GM12878 (cell line): ENCODE data around the gene PDE6G. TPM values are rescaled to one million over a fixed set of nuclear protein-coding genes. Genes with fewer than 3 reads are reported as not detected.
A peak's percentile ranks its signal among the peaks of the same experiment; 100 is the strongest.

Experiments
- ATAC-seq: fragments of 200-7000 bp; cut with Tn5 transposase; 3 replicates; pipeline ENCODE4 v1.9.1; 2020; ENCODE audit warnings: mild to moderate bottlenecking, moderate library complexity
- BruUV-seq: library from RNA; stranded (reverse); fragments of 400-500 nt; replicated peaks from 2 replicates; lab custom pipeline; 2021; lab: Mats Ljungman, UMichigan
- CTCF ChIA-PET: fragments of 300-600 bp; sonication (Branson Sonifier 250); formaldehyde crosslinking; extraction: SDS; loops from one replicate; lab custom pipeline; 2021; ENCODE audit warnings: inconsistent platforms; lab: Yijun Ruan, JAX
- POLR2A ChIA-PET: fragments of 350-600 bp; formaldehyde crosslinking; extraction: SDS; loops from one replicate; lab custom pipeline; 2021; ENCODE audit warnings: inconsistent platforms; lab: Charles Lee
- RAD21 ChIA-PET: fragments of 300-600 bp; sonication (Branson Sonifier 250); formaldehyde crosslinking; loops from one replicate; lab custom pipeline; 2023; ENCODE audit warnings: antibody characterized with exemption; ENCODE audit not compliant: unreplicated experiment; lab: Charles Lee
- SMC1A ChIA-PET: fragments of 300-600 bp; sonication (Branson Sonifier 250); formaldehyde crosslinking; loops from one replicate; lab custom pipeline; 2023; ENCODE audit not compliant: unreplicated experiment, uncharacterized antibody; lab: Charles Lee
- DNase-seq: peaks from one replicate; pipeline ENCODE4 v3.0.0-alpha.2; 2011; ENCODE audit warnings: low read depth, low spot score
- FAIRE-seq: peaks from 3 replicates; lab custom pipeline; 2011; peaks lifted over from hg19 to GRCh38; lab: Jason Lieb, UNC
- H2AFZ ChIP-seq: 2 replicates; pipeline ENCODE4 v1.6.0; 2011; ENCODE audit warnings: low read depth, low read length, control low read depth; ENCODE audit not compliant: control insufficient read depth
- H3K27ac ChIP-seq: 2 replicates; pipeline ENCODE4 v1.5.1; 2011; ENCODE audit warnings: control low read depth; ENCODE audit not compliant: control insufficient read depth, insufficient read depth
- H3K27me3 ChIP-seq, 2 experiments: replicated peaks in 1 of 2; 2 replicates each; pipeline versions ENCODE4 v1.6.0 to v1.6.1; 2011; ENCODE audit warnings: low read length in 1 of 2; ENCODE audit not compliant: control insufficient read depth in 2 of 2, insufficient read depth in 2 of 2
- H3K36me3 ChIP-seq, 2 experiments: 2 replicates each; pipeline ENCODE4 v1.5.1; 2011; ENCODE audit warnings: low read length in 1 of 2; ENCODE audit not compliant: control insufficient read depth in 2 of 2, insufficient read depth in 2 of 2
- H3K4me1 ChIP-seq: 2 replicates; pipeline ENCODE4 v1.6.1; 2011; ENCODE audit warnings: mild to moderate bottlenecking, low read length, moderate library complexity, mixed read lengths; ENCODE audit not compliant: control insufficient read depth, insufficient read depth
- H3K4me2 ChIP-seq: 2 replicates; pipeline ENCODE4 v1.6.0; 2011; ENCODE audit warnings: control low read depth; ENCODE audit not compliant: control insufficient read depth, insufficient read depth
- H3K4me3 ChIP-seq: fragments of 200-600 bp; sonication (generic); 2 replicates; pipeline ENCODE4 v1.5.1; 2016
- H3K79me2 ChIP-seq: 2 replicates; pipeline ENCODE4 v1.6.0; 2011; ENCODE audit warnings: low read length; ENCODE audit not compliant: control insufficient read depth, insufficient read depth
- H3K9ac ChIP-seq: 2 replicates; pipeline ENCODE4 v1.8.0; 2011; ENCODE audit warnings: low read length, control low read depth, mixed read lengths; ENCODE audit not compliant: control insufficient read depth, insufficient read depth
- H3K9me3 ChIP-seq: replicated peaks from 3 replicates; pipeline ENCODE4 v1.5.1; 2011; ENCODE audit warnings: mild to moderate bottlenecking, low read length; ENCODE audit not compliant: control insufficient read depth, insufficient read depth
- H4K20me1 ChIP-seq: 2 replicates; pipeline ENCODE4 v1.6.0; 2011; ENCODE audit not compliant: control insufficient read depth, insufficient read depth
- FOXM1 ChIP-seq: IDR thresholded peaks from 2 replicates; pipeline ENCODE4 v1.6.1; 2012; ENCODE audit warnings: low read depth, mild to moderate bottlenecking, inconsistent platforms, low read length, moderate library complexity
- LARP7 ChIP-seq: fragments of 450-650 bp; IDR thresholded peaks from 2 replicates; pipeline ENCODE4 v1.6.1; 2017; ENCODE audit warnings: mild to moderate bottlenecking
- POLR2A ChIP-seq: IDR thresholded peaks from 2 replicates; pipeline ENCODE4 v1.6.1; 2011; ENCODE audit warnings: low read depth, mild to moderate bottlenecking, low read length
- WGBS: methylation state at CpG from one replicate; pipeline ENCODE4 v1.1.6; 2016; ENCODE audit warnings: low lambda C conversion rate; ENCODE audit not compliant: insufficient replicate concordance, insufficient coverage; ENCODE audit errors: missing lambda C conversion rate; 5-methylcytosine and 5-hydroxymethylcytosine counted together
- in situ Hi-C: fragments of 300-500 bp; cut with MboI; formaldehyde crosslinking; loops from 9 replicates; pipeline ENCODE4 v1.14.3; 2018; ENCODE audit warnings: mixed read lengths
- intact Hi-C: fragments of 100-400 bp; cut with micrococcal nuclease; formaldehyde crosslinking; loops from one replicate; pipeline ENCODE4 v1.14.2; 2022; ENCODE audit not compliant: unreplicated experiment
- polyA plus RNA-seq, 11 experiments: library from polyadenylated mRNA; depleted of rRNA in 4 of 11; unstranded in 6 of 11; stranded (reverse) in 5 of 11; fragments of >200 nt; fragmentation: Nextera tagmentation in 4 of 11; fragmentation: Illumina TruSeq in 1 of 11; extraction: Ambion mirVana in 4 of 11; extraction: Trizol in 1 of 11; gene quantifications; 1 replicate in 1 of 11; 2 replicates in 10 of 11; pipeline versions ENCODE4 v1.2.1 to v1.2.3, GENCODE V29; 2011 to 2016; ENCODE audit warnings: inconsistent platforms in 2 of 11, missing spikeins in 2 of 11, low read depth in 1 of 11
- total RNA-seq, 4 experiments: library from RNA; depleted of rRNA in 3 of 4; stranded (reverse); fragments of >200 nt in 3 of 4; fragmentation: Illumina TruSeq in 1 of 4; extraction: Trizol in 1 of 4; gene quantifications; 2 replicates each; pipeline versions ENCODE4 v1.2.1 to v1.2.3, GENCODE V29; 2013 to 2021
- TF ChIP-seq, protein P1 (sequence below): IDR thresholded peaks from 2 replicates; pipeline ENCODE4 v1.6.1; 2011; ENCODE audit warnings: low read depth, low read length, improper control_type of control experiment, borderline replicate concordance
- TF ChIP-seq, protein P2 (sequence below): fragments of 450-650 bp; IDR thresholded peaks from 2 replicates; pipeline ENCODE4 v1.6.1; 2016; ENCODE audit warnings: mild to moderate bottlenecking

The PDE6G gene
- total and polyA plus RNA-seq, 10 of the 15 experiments (the other 5 are each of a cell fraction or from before 2014, with no cell fraction given) = 0.55 to 12.1 (median 4.3) TPM

DNA sequence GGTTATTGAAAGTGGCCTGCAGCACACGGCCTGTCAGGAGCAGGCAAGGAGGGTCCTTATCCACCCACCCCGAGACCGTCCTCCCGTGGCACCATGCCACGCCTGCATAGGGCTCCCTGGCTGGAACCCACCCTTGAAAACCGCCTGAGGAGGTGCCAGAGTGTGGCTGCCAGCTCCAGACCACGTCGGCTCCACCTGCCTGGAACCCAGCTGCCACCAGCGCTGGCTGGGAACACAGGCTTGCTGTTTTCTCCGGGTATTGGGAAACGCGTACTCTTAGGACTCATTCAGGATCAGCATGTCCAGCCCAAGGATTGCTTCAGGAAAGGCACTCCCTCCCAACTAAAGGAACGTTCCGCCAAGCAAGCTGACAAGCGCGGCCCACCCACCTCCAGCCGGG lies 20.6 kb upstream of the PDE6G start:
- CTCF ChIA-PET = interaction anchor here (1.4 to 1.6 kb wide), 2 partner anchors 26 to 35 kb away, joined by 4 to 6 read pairs; partner anchors contain the start of genes MRPL12 and SLC25A10

More for the DNA sequence above, 20.6 kb upstream of the PDE6G start:
- H3K4me2 ChIP-seq = no peak overlapping the region
- no peaks in the 10 kb centered on the region for H4K20me1 ChIP-seq
- in situ Hi-C loops (no loop called here), intact Hi-C loops (no loop called here)
- H3K9me3 ChIP-seq = no peaks in the 10 kb centered on the region
- peaks cover 0 to 16% of the 10 kb centered on the region in 2 experiments; a peak in 3 of 4 replicates for H3K36me3 ChIP-seq
- no peak overlapping the region for H3K27ac ChIP-seq
- no peak for FAIRE-seq
- H3K27me3 ChIP-seq = no peaks in the 10 kb centered on the region
- no peaks in the 10 kb centered on the region; the same call in 1 of the 2 replicates for H3K79me2 ChIP-seq
- H3K9ac ChIP-seq = no peak overlapping the region
- H2AFZ ChIP-seq = no peak overlapping the region
- H3K4me1 ChIP-seq = no peaks in the 10 kb centered on the region
- 81% methylated on average over 16 of the region's 17 CpGs for WGBS
- H3K4me3 ChIP-seq = no peak overlapping the region
- ChIA-PET POLR2A (interaction anchor here (0.7 kb wide), 1 partner anchor 8 kb away, joined by 3 read pairs; no protein-coding TSS in a partner anchor), SMC1A (no interaction called here), RAD21 (no interaction called here)
- no peak for DNase-seq
- no TSS peak for BruUV-seq
- no peak for ATAC-seq
- TF ChIP-seq POLR2A (peak; percentile 37; the same call in 1 of the 2 replicates), LARP7 (no peak), FOXM1 (no peak)
- TF ChIP-seq, protein P1, sequence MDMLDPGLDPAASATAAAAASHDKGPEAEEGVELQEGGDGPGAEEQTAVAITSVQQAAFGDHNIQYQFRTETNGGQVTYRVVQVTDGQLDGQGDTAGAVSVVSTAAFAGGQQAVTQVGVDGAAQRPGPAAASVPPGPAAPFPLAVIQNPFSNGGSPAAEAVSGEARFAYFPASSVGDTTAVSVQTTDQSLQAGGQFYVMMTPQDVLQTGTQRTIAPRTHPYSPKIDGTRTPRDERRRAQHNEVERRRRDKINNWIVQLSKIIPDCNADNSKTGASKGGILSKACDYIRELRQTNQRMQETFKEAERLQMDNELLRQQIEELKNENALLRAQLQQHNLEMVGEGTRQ = no peak
- TF ChIP-seq, protein P2, sequence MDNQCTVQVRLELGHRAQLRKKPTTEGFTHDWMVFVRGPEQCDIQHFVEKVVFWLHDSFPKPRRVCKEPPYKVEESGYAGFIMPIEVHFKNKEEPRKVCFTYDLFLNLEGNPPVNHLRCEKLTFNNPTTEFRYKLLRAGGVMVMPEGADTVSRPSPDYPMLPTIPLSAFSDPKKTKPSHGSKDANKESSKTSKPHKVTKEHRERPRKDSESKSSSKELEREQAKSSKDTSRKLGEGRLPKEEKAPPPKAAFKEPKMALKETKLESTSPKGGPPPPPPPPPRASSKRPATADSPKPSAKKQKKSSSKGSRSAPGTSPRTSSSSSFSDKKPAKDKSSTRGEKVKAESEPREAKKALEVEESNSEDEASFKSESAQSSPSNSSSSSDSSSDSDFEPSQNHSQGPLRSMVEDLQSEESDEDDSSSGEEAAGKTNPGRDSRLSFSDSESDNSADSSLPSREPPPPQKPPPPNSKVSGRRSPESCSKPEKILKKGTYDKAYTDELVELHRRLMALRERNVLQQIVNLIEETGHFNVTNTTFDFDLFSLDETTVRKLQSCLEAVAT = no peak
